ENCODE measurements around the gene ZFHX3. TPM values are rescaled to one million over a fixed set of nuclear protein-coding genes. Genes with fewer than 3 reads are reported as not detected.

The ZFHX3 gene
- total and polyA plus RNA-seq, 10 of the 15 experiments (the other 5 are each of a cell fraction or from before 2014, with no cell fraction given), result 0.68 to 8.6 (median 2.0) TPM

DNA sequence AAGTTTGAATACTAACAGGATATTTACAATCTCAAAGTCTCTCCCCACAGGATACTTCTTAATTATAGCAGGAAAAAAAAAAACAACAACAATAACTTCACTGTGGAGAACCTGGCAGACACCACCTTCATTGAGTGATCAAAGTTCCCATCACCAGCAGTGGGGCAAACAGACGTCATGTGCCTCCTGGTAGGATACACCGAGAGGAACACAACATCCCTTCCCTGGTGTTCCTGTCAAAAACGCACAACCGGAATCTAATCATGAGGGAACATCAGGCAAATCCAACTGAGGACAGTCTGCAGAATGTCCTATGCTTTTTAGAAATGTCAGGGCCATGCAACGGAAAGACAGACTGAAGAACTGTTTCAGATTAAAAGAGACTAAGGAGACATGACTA, 80.0 kb downstream of the ZFHX3 start (continued):
- TF ChIP-seq, protein P1, sequence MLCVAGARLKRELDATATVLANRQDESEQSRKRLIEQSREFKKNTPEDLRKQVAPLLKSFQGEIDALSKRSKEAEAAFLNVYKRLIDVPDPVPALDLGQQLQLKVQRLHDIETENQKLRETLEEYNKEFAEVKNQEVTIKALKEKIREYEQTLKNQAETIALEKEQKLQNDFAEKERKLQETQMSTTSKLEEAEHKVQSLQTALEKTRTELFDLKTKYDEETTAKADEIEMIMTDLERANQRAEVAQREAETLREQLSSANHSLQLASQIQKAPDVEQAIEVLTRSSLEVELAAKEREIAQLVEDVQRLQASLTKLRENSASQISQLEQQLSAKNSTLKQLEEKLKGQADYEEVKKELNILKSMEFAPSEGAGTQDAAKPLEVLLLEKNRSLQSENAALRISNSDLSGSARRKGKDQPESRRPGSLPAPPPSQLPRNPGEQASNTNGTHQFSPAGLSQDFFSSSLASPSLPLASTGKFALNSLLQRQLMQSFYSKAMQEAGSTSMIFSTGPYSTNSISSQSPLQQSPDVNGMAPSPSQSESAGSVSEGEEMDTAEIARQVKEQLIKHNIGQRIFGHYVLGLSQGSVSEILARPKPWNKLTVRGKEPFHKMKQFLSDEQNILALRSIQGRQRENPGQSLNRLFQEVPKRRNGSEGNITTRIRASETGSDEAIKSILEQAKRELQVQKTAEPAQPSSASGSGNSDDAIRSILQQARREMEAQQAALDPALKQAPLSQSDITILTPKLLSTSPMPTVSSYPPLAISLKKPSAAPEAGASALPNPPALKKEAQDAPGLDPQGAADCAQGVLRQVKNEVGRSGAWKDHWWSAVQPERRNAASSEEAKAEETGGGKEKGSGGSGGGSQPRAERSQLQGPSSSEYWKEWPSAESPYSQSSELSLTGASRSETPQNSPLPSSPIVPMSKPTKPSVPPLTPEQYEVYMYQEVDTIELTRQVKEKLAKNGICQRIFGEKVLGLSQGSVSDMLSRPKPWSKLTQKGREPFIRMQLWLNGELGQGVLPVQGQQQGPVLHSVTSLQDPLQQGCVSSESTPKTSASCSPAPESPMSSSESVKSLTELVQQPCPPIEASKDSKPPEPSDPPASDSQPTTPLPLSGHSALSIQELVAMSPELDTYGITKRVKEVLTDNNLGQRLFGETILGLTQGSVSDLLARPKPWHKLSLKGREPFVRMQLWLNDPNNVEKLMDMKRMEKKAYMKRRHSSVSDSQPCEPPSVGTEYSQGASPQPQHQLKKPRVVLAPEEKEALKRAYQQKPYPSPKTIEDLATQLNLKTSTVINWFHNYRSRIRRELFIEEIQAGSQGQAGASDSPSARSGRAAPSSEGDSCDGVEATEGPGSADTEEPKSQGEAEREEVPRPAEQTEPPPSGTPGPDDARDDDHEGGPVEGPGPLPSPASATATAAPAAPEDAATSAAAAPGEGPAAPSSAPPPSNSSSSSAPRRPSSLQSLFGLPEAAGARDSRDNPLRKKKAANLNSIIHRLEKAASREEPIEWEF (IDR thresholded peaks at IDR 0.05; ENCODE audit: insufficient replicate concordance, low read depth, low read length), result no peak
- TF ChIP-seq RFX5 (IDR thresholded peaks at IDR 0.05; ENCODE audit: low read depth, low read length), result no peak

DNA sequence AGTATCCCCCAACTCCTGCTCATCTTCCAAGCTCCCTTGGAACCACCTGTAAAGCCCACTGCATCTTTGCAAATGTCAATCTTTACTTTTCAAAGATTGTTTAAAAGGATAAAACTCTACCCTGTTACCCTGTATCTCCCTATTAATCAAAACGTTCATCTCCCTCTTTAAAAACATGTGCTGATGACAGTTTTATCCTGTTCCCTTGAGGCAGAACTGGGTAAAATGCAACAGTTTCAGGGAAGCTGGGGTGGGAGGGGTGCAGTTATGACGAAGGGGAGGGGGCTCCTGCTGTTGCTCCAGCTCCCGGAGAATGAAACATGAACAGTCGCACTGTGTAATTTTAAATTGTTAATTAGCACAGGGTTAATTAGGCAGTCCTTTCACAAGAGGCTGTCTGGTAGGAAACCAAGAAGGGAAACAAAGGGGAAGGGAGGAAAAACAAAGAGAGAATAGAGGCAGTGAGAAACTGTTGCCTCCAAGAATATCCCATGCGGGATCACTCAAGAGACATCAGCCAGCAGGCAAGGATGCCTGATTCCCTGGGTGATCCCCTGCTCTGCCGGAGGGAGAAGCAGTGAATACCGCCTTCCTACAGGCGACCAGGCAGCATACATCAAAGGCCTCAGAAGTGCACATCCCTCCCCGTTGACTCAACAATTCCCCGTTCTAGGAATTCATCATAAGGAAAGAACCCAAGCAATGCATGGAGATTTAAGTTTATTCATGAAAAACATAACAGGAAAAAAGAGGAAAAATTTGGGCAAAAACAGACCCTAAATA, 84.2 kb downstream of the ZFHX3 start:
- no peak for TF ChIP-seq MEF2B (IDR thresholded peaks at IDR 0.05; ENCODE audit: partially characterized antibody, poor library complexity, severe bottlenecking)
- TF ChIP-seq, protein P2, sequence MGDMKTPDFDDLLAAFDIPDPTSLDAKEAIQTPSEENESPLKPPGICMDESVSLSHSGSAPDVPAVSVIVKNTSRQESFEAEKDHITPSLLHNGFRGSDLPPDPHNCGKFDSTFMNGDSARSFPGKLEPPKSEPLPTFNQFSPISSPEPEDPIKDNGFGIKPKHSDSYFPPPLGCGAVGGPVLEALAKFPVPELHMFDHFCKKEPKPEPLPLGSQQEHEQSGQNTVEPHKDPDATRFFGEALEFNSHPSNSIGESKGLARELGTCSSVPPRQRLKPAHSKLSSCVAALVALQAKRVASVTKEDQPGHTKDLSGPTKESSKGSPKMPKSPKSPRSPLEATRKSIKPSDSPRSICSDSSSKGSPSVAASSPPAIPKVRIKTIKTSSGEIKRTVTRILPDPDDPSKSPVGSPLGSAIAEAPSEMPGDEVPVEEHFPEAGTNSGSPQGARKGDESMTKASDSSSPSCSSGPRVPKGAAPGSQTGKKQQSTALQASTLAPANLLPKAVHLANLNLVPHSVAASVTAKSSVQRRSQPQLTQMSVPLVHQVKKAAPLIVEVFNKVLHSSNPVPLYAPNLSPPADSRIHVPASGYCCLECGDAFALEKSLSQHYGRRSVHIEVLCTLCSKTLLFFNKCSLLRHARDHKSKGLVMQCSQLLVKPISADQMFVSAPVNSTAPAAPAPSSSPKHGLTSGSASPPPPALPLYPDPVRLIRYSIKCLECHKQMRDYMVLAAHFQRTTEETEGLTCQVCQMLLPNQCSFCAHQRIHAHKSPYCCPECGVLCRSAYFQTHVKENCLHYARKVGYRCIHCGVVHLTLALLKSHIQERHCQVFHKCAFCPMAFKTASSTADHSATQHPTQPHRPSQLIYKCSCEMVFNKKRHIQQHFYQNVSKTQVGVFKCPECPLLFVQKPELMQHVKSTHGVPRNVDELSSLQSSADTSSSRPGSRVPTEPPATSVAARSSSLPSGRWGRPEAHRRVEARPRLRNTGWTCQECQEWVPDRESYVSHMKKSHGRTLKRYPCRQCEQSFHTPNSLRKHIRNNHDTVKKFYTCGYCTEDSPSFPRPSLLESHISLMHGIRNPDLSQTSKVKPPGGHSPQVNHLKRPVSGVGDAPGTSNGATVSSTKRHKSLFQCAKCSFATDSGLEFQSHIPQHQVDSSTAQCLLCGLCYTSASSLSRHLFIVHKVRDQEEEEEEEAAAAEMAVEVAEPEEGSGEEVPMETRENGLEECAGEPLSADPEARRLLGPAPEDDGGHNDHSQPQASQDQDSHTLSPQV (IDR thresholded peaks at IDR 0.05), result no peak
- TF ChIP-seq NRF1 (conservative IDR thresholded peaks at IDR 0.05; ENCODE audit: low read depth, low read length), result no peak
- no peak for TF ChIP-seq ZNF207 (IDR thresholded peaks at IDR 0.05; ENCODE audit: borderline replicate concordance)
- no peak for TF ChIP-seq STAT1 (conservative IDR thresholded peaks at IDR 0.05)
- TF ChIP-seq CREB1 (IDR thresholded peaks at IDR 0.05; ENCODE audit: low read depth), result no peak
- TF ChIP-seq MTA3 (IDR thresholded peaks at IDR 0.05; ENCODE audit: borderline replicate concordance, low read length), result no peak
- peaks cover 1 to 5% of the 10 kb centered on the region in 2 experiments; a peak in 2 of 4 replicates for H3K36me3 ChIP-seq (ENCODE audit: control insufficient read depth in 2 of 2, insufficient read depth in 2 of 2, low read length in 1 of 2)
- no peak overlapping the region for H3K9ac ChIP-seq (ENCODE audit: control insufficient read depth, insufficient read depth, low read length)
- H3K4me1 ChIP-seq (ENCODE audit: control insufficient read depth, insufficient read depth, low read length), result no peaks in the 10 kb centered on the region
- FAIRE-seq (no peak), DNase-seq (ENCODE audit: low read depth, low spot score) (no peak), ATAC-seq (no peak)
- H4K20me1 ChIP-seq (ENCODE audit: control insufficient read depth, insufficient read depth), result no peaks in the 10 kb centered on the region
- intact Hi-C loops (cut with micrococcal nuclease; ENCODE audit: unreplicated experiment) (no loop called here), in situ Hi-C loops (cut with MboI) (no loop called here)
- H3K27ac ChIP-seq (ENCODE audit: control insufficient read depth, insufficient read depth), result no peak overlapping the region
- no peak overlapping the region for H3K4me3 ChIP-seq
- H3K4me2 ChIP-seq (ENCODE audit: control insufficient read depth, insufficient read depth), result no peak overlapping the region
- SMC1A ChIA-PET (ENCODE audit: uncharacterized antibody, unreplicated experiment), result interaction anchor here (0.6 to 1.0 kb wide), 2 partner anchors 14 to 127 kb away, joined by 5 read pairs; no protein-coding TSS in a partner anchor
- H3K27me3 ChIP-seq (replicated peaks in 1 of 2; ENCODE audit: control insufficient read depth in 2 of 2, insufficient read depth in 2 of 2, low read length in 1 of 2), result no peaks in the 10 kb centered on the region
- RAD21 ChIA-PET (ENCODE audit: unreplicated experiment), result interaction anchor here (0.7 kb wide), 1 partner anchor 131 kb away, joined by 3 read pairs; no protein-coding TSS in a partner anchor
- 84% methylated on average over 9 of the region's 10 CpGs for WGBS (ENCODE audit: insufficient coverage, insufficient replicate concordance, low lambda C conversion rate, missing lambda C conversion rate)
- no peaks in the 10 kb centered on the region for H3K9me3 ChIP-seq (replicated peaks; ENCODE audit: control insufficient read depth, insufficient read depth, low read length)
- H2AFZ ChIP-seq (ENCODE audit: control insufficient read depth, low read depth, low read length), result no peak overlapping the region
- POLR2A ChIA-PET, result no interaction called here
- H3K79me2 ChIP-seq (ENCODE audit: control insufficient read depth, insufficient read depth, low read length), result no peaks in the 10 kb centered on the region
- BruUV-seq (replicated peaks), result no TSS peak
- CTCF ChIA-PET, result interaction anchor here (1.0 kb wide), 1 partner anchor 81 kb away, joined by 3 read pairs; no protein-coding TSS in a partner anchor
